HFF-Myc (cell line): ENCODE data around the gene LIPF.

Source experiments
- DNase-seq: peaks from one replicate; pipeline ENCODE4 v3.0.0-alpha.2; 2011; ENCODE audit warnings: low read depth; ENCODE audit errors: extremely low read depth
- H3K4me3 ChIP-seq: replicated peaks from 2 replicates; pipeline ENCODE4 v1.5.1; 2011; ENCODE audit warnings: low read depth, mild to moderate bottlenecking, control low read depth, low read length
- CTCF ChIP-seq: IDR thresholded peaks from 2 replicates; pipeline ENCODE4 v1.5.1; 2012; ENCODE audit warnings: mild to moderate bottlenecking, low read depth, low read length, control low read depth; ENCODE audit errors: missing control alignments

LIPF gene

DNA sequence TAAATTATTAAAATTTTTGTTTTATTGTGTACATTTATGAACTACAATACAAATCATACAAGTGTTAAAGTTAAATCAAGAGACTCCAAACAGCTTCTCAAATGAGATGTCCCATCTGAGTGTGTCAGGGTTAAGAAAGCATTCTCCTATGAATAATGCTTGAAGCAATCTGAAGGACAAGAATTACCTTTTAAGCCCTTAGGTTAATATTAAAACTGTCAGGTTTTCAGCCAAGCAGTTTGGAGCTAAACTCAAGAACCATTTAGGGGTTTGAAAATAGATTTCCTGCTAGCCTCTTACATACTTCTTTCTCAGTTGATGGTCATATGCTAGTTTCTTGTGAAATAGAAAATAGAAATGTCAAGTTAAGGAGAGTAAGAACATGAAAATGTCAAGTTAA is 39.4 kb upstream of the LIPF start:
- no peak overlapping the region for H3K4me3 ChIP-seq
- no peak for DNase-seq
- no peak for TF ChIP-seq CTCF

GRCh38 chr10:88640186-88640585 is 24.1 kb upstream of the LIPF start:
- TF ChIP-seq CTCF = no peak
- no peak for DNase-seq
- H3K4me3 ChIP-seq = no peak overlapping the region

DNA sequence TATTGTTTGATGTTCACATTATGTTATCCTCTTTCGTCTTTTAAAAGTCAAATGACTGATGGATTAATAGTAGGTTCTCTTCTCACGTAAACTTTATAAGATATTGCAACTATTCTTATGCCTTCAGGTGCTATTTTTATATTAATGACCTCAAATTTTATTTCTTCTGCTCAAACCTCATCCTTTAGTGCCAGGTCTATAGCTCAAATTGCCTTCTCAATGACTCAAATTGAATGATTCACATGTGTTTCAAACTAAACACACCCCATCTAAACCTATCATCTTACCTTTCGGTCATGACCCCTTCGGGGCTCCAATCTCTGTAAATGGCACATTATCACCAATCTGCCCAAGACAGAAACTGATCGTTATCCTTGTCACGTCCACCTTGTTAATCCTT is 22.0 kb upstream of the LIPF start:
- no peak overlapping the region for H3K4me3 ChIP-seq
- no peak for TF ChIP-seq CTCF
- DNase-seq = no peak

DNA sequence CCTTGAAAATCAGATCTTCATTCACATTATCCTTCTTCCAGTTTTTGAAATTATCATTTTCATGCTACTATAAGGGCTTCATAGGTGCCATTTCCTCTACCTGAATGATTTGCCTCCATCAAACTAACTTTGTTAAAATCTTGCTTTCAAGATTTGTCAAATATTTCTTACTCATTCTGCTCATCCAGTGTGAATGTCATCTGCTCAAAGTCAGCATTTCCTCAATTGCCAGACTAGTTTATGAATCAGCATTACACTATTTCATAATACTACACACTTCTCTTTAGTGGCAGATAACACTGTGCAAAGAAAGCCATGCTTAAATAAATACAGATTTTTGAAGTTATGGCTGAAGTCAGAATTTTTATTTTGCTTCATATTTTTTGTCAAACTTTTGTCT is 21.3 kb upstream of the LIPF start:
- no peak for DNase-seq
- TF ChIP-seq CTCF = no peak
- H3K4me3 ChIP-seq = no peak overlapping the region

- H3K4me3 ChIP-seq = no peak overlapping the region
- TF ChIP-seq CTCF = no peak
- DNase-seq = no peak
These were observed 17.1 kb upstream of the LIPF start for GRCh38 chr10:88647061-88647615.

DNA sequence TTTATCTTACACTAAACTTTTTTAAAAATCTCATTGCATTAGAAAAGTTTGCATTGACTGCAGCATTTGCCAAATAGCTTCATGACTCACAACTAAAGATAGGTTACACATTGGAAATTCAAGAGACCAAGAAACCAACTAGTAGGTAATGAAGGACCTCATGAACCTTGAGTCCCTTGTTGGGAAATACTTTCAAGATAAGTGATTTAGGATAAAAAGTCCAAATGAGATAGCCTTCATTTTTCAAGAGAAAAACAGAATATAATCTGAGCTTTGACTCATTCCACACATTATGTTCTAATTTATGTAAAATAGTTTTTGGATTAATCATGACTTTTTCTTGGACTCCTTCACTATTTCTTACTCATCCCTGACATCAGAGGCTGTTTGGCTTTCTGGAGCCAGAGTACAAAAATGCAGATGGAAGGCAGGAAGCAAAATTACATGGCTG is 13.1 kb upstream of the LIPF start:
- DNase-seq = peak; percentile 70
- no peak for TF ChIP-seq CTCF
- H3K4me3 ChIP-seq = no peak overlapping the region

GRCh38 chr10:88652616-88653015 is 11.6 kb upstream of the LIPF start:
- no peak for TF ChIP-seq CTCF
- no peak overlapping the region for H3K4me3 ChIP-seq
- DNase-seq = no peak
